Activated CD8-positive, alpha-beta memory T cell treated with anti-CD3 and anti-CD28 coated beads for 4 hours (primary cell): ENCODE results near the gene CHRM1.
"Not testable (repeated sequence)": the region's sequence is repeated elsewhere in the genome, so short reads cannot be mapped to it uniquely, and the experiment has no call there.

ENCODE experiments used
- DNase-seq, 2 donors: peaks; one replicate each; pipeline ENCODE4 v3.0.0-alpha.2; 2020; ENCODE audit warnings: low read depth in 2 of 2

Gene CHRM1

DNA sequence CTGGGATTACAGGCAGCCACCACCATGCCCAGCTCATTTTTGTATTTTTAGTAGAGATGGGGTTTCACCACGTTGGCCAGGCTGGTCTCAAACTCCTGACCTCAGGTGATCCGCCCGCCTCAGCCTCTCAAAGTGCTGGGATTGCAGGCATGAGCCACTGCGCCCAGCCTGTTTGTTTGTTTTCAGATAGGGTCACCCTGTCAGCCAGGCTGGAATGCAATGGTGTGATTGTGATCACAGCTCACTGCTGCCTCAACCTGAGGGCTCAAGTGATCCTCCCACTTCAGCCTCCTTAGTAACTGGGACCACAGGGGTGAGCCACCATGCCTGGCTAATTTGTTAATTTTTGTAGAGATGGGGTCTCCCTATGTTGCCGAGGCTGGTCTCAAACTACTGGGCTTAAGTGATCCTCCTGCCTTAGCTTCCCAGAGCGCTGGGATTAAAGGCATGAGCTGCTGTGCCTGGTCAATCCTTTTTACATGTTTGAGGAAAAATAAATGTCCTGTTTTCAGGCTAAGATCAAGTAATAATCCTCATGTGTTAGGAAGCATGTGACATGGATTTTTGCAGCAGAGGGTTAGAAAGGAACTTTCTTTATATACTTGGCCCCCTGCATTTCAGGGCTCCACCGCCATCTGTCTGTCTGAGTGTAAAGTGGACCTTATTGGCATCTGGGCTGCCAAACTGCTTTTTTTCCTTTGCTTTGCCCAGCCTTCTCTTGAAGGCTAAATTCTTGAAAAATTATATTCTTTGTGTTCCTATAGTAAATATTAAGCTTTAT, 45.3 kb downstream of the CHRM1 start:
- DNase-seq: no peak

DNA sequence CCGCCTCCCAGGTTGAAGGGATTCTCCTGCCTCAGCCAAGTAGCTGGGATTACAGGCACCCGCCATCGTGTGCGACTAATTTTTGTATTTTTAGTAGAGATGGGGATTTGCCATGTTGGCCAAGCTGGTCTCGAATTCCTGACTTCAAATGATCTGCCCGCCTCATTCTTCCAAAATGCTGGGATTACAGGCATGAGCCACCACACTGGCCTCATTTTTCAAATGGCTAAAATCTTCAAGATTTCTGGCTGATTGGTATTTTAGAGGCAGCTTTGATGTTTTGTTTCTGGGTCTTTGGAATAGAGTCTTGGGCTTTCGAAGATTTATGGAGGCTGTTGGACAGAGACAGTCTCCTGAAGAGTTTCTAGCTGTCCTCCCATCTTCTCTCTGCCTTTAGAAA, 46.3 kb downstream of the CHRM1 start:
- DNase-seq: no peak

DNA sequence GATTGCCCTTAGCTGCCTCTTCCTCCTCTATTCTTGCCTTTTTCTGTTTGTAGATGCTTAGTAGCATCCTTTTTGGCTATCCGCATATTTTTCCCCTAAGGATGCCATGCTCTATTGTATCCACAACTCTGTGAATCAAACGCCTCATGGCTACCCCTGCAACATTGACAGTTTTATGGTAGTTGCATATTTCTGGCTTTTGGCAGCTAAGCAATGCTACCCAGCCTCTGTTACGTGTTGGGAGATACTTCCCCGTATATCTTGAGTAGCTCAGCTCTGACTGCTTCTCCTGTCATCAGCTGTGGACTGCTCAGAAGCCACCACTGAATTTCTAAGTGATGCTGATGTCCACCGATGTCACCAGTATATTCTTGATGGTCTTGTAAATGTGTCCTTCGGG, 55.5 kb downstream of the CHRM1 start:
- no peak for DNase-seq

DNA sequence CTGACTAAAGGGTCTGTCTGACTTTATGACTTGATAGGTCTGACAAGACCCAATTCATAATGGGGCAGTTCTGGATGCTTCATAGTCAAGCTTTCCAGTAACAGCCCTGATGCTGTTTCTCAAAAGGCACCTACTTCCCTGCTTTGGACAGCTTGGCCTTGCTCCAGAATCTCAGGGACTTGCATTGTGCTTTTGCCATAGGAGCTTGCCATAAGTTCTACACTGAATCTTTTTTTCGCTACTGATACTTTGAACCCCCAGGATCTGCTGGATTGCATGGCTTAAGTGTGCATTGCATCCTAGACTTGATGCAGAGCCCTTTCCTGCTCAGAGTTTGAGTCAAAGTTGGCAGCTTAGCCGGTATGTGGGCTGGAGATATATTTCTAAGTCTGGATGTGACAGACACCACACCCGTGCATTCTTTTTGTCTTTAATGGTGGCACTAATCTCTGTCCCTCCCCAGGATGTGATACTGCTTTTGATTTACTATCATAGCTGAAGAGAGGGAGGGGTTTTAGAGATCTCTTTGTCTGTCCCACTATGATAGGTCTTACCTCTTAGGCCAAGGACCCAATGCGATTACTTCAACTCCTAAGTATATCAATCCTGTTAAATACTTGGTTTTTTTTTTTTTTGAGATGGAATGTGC, 57.4 kb downstream of the CHRM1 start:
- DNase-seq: no peak

DNA sequence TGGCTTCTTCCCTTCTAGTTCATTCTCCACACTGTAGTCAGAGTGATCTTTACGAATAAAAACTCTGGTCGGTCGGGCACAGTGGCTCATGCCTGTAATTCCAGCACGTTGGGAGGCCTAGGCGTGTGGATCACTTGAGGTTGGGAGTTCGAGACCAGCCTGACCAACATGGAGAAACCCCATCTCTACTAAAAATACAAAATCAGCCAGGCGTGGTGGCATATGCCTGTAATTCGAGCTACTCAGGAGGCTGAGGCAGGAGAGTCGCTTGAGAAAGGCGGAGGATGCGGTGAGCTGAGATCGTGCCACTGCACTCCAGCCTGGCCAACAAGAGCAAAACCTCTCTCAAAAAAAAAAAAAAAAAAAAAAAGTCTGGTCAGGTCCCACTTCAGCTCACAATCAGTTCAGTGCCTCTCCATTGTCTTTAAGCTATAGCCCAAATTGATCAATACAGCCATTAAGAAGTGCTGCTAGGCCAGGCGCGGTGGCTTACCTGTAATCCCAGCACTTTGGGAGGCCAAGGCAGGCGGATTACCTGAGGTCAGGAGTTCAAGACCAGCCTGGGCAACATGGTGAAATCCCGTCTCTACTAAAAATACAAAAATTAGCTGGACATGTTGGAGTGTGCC, 59.5 kb downstream of the CHRM1 start:
- DNase-seq: not testable (repeated sequence)

DNA sequence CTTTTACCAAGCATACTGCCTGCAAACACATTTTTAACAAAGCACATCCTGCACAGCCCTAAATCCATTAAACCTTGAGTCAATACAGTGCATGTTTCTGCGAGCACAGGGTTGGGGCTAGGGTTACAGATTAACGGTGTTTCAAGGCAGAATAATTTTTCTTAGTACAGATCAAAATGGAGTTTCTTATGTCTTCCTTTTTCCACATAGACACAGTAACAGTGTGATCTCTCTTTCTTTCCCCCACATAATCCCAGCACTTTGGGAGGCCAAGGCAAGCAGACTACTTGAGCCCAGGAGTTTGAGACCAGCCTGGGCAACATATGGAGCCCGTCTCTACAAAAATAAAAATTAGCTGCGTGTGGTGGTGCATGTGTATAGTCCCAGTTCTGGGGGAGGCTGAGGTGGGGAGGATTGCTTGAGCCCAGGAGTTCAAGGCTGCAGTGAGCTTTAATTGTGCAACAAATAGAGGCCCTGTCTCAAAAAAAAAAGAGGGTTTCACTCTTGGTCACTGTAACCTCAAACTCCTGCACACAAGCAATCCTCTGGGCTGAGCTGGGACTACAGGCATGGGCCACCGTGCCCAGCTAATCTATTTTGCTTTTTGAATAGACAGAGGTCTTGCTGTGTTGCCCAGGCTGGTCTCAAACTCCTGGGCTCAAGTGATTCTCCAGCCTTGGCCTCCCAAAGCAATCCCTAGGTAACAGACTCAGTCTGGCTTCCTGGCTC, 60.2 kb downstream of the CHRM1 start:
- no peak for DNase-seq

DNA sequence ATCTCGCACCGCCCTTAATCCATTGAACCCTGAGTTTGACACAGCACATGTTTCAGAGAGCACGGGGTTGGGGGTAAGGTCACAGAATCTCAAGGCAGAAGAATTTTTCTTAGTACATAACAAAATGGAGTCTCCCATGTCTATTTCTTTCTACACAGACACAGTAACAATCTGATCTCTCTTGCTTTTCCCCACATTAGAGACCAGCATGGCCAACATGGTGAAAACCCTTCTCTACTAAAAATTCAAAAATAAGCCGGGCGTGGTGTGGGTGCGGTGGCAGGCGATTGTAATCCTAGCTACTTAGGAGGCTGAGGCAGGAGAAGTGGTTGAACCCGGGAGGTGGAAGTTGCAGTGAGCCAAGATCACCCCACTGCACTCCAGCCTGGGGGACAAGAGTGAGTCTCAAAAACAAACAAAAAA, 61.9 kb downstream of the CHRM1 start:
- not testable (repeated sequence) for DNase-seq
